Endothelial cell of umbilical vein (primary cell): Measurements from ENCODE around the gene MMP2. TPM values are rescaled to one million over a fixed set of nuclear protein-coding genes. Genes with fewer than 3 reads are reported as not detected.

ENCODE experiments used
- BruUV-seq: library from RNA; stranded (reverse); fragments of 400-500 nt; replicated peaks from 2 replicates; lab custom pipeline; 2021; lab: Mats Ljungman, UMichigan
- CTCF ChIA-PET: fragments of 300-600, 350-600 bp; sonication (Branson Sonifier 250); formaldehyde crosslinking; loops from one replicate; lab custom pipeline; 2021; ENCODE audit warnings: antibody characterized with exemption, inconsistent platforms; lab: Charles Lee
- POLR2A ChIA-PET: fragments of 300-600, 350-600 bp; sonication (Branson Sonifier 250); formaldehyde crosslinking; loops from one replicate; lab custom pipeline; 2021; ENCODE audit warnings: antibody characterized with exemption, inconsistent platforms; lab: Charles Lee
- DNase-seq: peaks from one replicate; pipeline ENCODE4 v3.0.0-alpha.2; 2011; ENCODE audit warnings: low read depth, low spot score
- FAIRE-seq: peaks from 2 replicates; lab custom pipeline; 2011; peaks lifted over from hg19 to GRCh38; lab: Jason Lieb, UNC
- H2AFZ ChIP-seq: 2 replicates; pipeline ENCODE4 v1.6.0; 2012; ENCODE audit warnings: low read depth, low read length, control low read depth, inconsistent platforms
- H3K27ac ChIP-seq: 2 replicates; pipeline ENCODE4 v1.5.1; 2011; ENCODE audit warnings: low read depth, mild to moderate bottlenecking, control low read depth, low read length, moderate library complexity; ENCODE audit not compliant: insufficient read depth
- H3K27me3 ChIP-seq, 2 experiments: 2 replicates each; pipeline versions ENCODE4 v1.6.0 to v1.6.1; 2011; ENCODE audit warnings: low read length in 2 of 2, mixed read lengths in 1 of 2; ENCODE audit not compliant: control insufficient read depth in 2 of 2, insufficient read depth in 2 of 2
- H3K36me3 ChIP-seq, 2 experiments: 2 replicates in 1 of 2; 3 replicates in 1 of 2; pipeline ENCODE4 v1.5.1; 2011; ENCODE audit warnings: low read length in 2 of 2, mild to moderate bottlenecking in 1 of 2, moderate library complexity in 1 of 2; ENCODE audit not compliant: control insufficient read depth in 2 of 2, insufficient read depth in 2 of 2; ENCODE audit errors: extremely low read depth in 1 of 2
- H3K4me1 ChIP-seq: 3 replicates; pipeline ENCODE4 v1.5.1; 2011; ENCODE audit warnings: mild to moderate bottlenecking, low read length; ENCODE audit not compliant: control insufficient read depth, insufficient read depth; ENCODE audit errors: extremely low read depth
- H3K4me2 ChIP-seq: 2 replicates; pipeline ENCODE4 v1.6.1; 2011; ENCODE audit warnings: low read length, control low read depth, mixed read lengths; ENCODE audit not compliant: insufficient read depth
- H3K4me3 ChIP-seq, 3 experiments: fragments of 200-600 bp in 1 of 3; sonication (generic), shearing (Covaris generic) in 1 of 3; replicated peaks in 1 of 3; 2 replicates each; pipeline ENCODE4 v1.5.1; 2011 to 2016; ENCODE audit warnings: control low read depth in 3 of 3, low read length in 3 of 3, mild to moderate bottlenecking in 2 of 3, inconsistent platforms in 1 of 3, low read depth in 1 of 3, moderate library complexity in 1 of 3; ENCODE audit not compliant: insufficient read depth in 1 of 3
- H3K79me2 ChIP-seq: 2 replicates; pipeline ENCODE4 v1.6.0; 2012; ENCODE audit warnings: low read length, inconsistent platforms; ENCODE audit not compliant: control insufficient read depth, insufficient read depth
- H3K9ac ChIP-seq: replicated peaks from 2 replicates; pipeline ENCODE3; 2011; ENCODE audit warnings: low read length, control low read depth; ENCODE audit not compliant: insufficient read depth; ENCODE audit errors: extremely low read depth
- H3K9me1 ChIP-seq: replicated peaks from 3 replicates; pipeline ENCODE4 v1.6.0; 2011; ENCODE audit warnings: mild to moderate bottlenecking, low read length; ENCODE audit not compliant: control insufficient read depth, insufficient read depth; ENCODE audit errors: extremely low read depth
- H3K9me3 ChIP-seq: replicated peaks from 2 replicates; pipeline ENCODE4 v1.5.1; 2012; ENCODE audit warnings: low read length, inconsistent platforms; ENCODE audit not compliant: control insufficient read depth, insufficient read depth
- H4K20me1 ChIP-seq: replicated peaks from 2 replicates; pipeline ENCODE3; 2011; ENCODE audit warnings: mild to moderate bottlenecking, low read length; ENCODE audit not compliant: control insufficient read depth, insufficient read depth; ENCODE audit errors: extremely low read depth
- CTCF ChIP-seq, 2 donors: IDR thresholded peaks; 1 replicate in 1 of 2; 2 replicates in 1 of 2; pipeline ENCODE4 v1.5.1; 2011; ENCODE audit warnings: low read length in 2 of 2, mild to moderate bottlenecking in 2 of 2, moderate library complexity in 2 of 2, control low read depth in 1 of 2, inconsistent platforms in 1 of 2, low read depth in 1 of 2; ENCODE audit not compliant: insufficient read depth in 1 of 2; ENCODE audit errors: extremely low read depth in 1 of 2
- EZH2 ChIP-seq: IDR thresholded peaks from 2 replicates; pipeline ENCODE4 v1.6.1; 2012; ENCODE audit warnings: borderline replicate concordance, low read depth, mild to moderate bottlenecking, moderate library complexity, low read length, inconsistent platforms; ENCODE audit not compliant: severe bottlenecking
- FOS ChIP-seq: IDR thresholded peaks from 2 replicates; pipeline ENCODE4 v1.6.1; 2011; ENCODE audit warnings: mild to moderate bottlenecking, low read length, moderate library complexity, borderline replicate concordance; ENCODE audit not compliant: insufficient read depth
- GATA2 ChIP-seq: IDR thresholded peaks from 2 replicates; pipeline ENCODE4 v1.7.0; 2011; ENCODE audit warnings: low read depth, mild to moderate bottlenecking, moderate library complexity, mixed read lengths, low read length; ENCODE audit not compliant: insufficient read length, insufficient read depth
- JUN ChIP-seq: IDR thresholded peaks from 2 replicates; pipeline ENCODE4 v1.6.1; 2011; ENCODE audit warnings: borderline replicate concordance, low read depth; ENCODE audit not compliant: insufficient read length, insufficient read depth
- MYC ChIP-seq: IDR thresholded peaks from one replicate; pipeline ENCODE4 v1.6.1; 2011; ENCODE audit warnings: mild to moderate bottlenecking, low read depth, low read length
- POLR2A ChIP-seq: IDR thresholded peaks from 2 replicates; pipeline ENCODE4 v1.6.1; 2012; ENCODE audit warnings: low read depth, mild to moderate bottlenecking, control low read depth, low read length
- POLR2AphosphoS5 ChIP-seq: IDR thresholded peaks from 2 replicates; pipeline ENCODE4 v1.6.1; 2012; ENCODE audit warnings: low read depth, mild to moderate bottlenecking, control low read depth, low read length, moderate library complexity; ENCODE audit not compliant: insufficient read depth
- dilution Hi-C: fragments of 300-500 bp; cut with MboI; formaldehyde crosslinking; loops from one replicate; pipeline ENCODE4 v1.15.0; 2019; ENCODE audit warnings: low sequenced_read_pairs; ENCODE audit not compliant: extremely low pct_ligation_motif_present
- intact Hi-C: fragments of 100-400 bp; cut with micrococcal nuclease; formaldehyde crosslinking; loops from one replicate; pipeline ENCODE4 v1.10.0; 2022
- polyA plus RNA-seq, 4 experiments: library from polyadenylated mRNA; depleted of rRNA in 3 of 4; stranded (reverse) in 3 of 4; unstranded in 1 of 4; fragments of >200 nt; gene quantifications; 2 replicates each; pipeline versions ENCODE4 v1.2.1 to v1.2.3, GENCODE V29; 2011 to 2012; ENCODE audit warnings: missing spikeins in 1 of 4
- total RNA-seq: library from RNA; stranded (reverse); gene quantifications from 2 replicates; pipeline ENCODE4 v1.2.3, GENCODE V29; 2021
- TF ChIP-seq, protein P1 (sequence below): IDR thresholded peaks from 2 replicates; pipeline ENCODE4 v1.6.1; 2011; ENCODE audit not compliant: insufficient read depth, insufficient read length

MMP2 gene
- total and polyA plus RNA-seq, 2 donors (not counting 3 experiments of a cell fraction or from before 2014, with no cell fraction given), result 771 to 1,508 TPM

GRCh38 chr16:55539488-55539887 is 60.5 kb downstream of the MMP2 start:
- no peak overlapping the region for H3K27ac ChIP-seq
- FAIRE-seq (no peak), DNase-seq (no peak)
- ChIA-PET CTCF (interaction anchor here (0.7 to 5.6 kb wide), 5 partner anchors 11 to 75 kb away, joined by 3 to 28 read pairs (median 5); no protein-coding TSS in a partner anchor), POLR2A (interaction anchor here (0.5 kb wide), 1 partner anchor 48 kb away, joined by 5 read pairs; no protein-coding TSS in a partner anchor)
- H3K9ac ChIP-seq, result no peak overlapping the region
- H3K4me1 ChIP-seq, result peaks cover 19% of the 10 kb centered on the region
- TF ChIP-seq POLR2A, result no peak
- TF ChIP-seq JUN, result no peak
- TF ChIP-seq MYC, result no peak
- TF ChIP-seq CTCF (IDR thresholded peaks at IDR 0.05; ENCODE audit: extremely low read depth in 1 of 2, insufficient read depth in 1 of 2, low read depth in 1 of 2, low read length in 2 of 2), result no peak
- TF ChIP-seq FOS, result no peak
- no peak for TF ChIP-seq GATA2
- TF ChIP-seq EZH2, result no peak
- TF ChIP-seq POLR2AphosphoS5, result no peak
- TF ChIP-seq, protein P1, sequence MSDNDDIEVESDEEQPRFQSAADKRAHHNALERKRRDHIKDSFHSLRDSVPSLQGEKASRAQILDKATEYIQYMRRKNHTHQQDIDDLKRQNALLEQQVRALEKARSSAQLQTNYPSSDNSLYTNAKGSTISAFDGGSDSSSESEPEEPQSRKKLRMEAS, result no peak
- no peaks in the 10 kb centered on the region for H3K79me2 ChIP-seq
- intact Hi-C loops (loop anchor here (1.0 kb wide), 1 partner anchor 70 kb away; no protein-coding TSS in a partner anchor), dilution Hi-C loops (no loop called here)
- no peaks in the 10 kb centered on the region for H3K27me3 ChIP-seq
- H2AFZ ChIP-seq, result no peak overlapping the region
- H3K9me1 ChIP-seq, result no peaks in the 10 kb centered on the region
- BruUV-seq, result no TSS peak
- peaks cover 5 to 31% of the 10 kb centered on the region in 2 experiments for H3K36me3 ChIP-seq
- H3K9me3 ChIP-seq, result no peaks in the 10 kb centered on the region
- H4K20me1 ChIP-seq, result no peaks in the 10 kb centered on the region
- no peak overlapping the region for H3K4me2 ChIP-seq
- H3K4me3 ChIP-seq, result no peak overlapping the region
